Activated gamma-delta T cell treated with anti-CD3 and anti-CD28 coated beads, Interleukin-2, amount 50 U/mL, for 16 hours (primary cell): ENCODE results near the gene SERBP1.
"Not testable (repeated sequence)": the region's sequence is repeated elsewhere in the genome, so short reads cannot be mapped to it uniquely, and the experiment has no call there.

ENCODE experiments used
- DNase-seq: peaks from one replicate; pipeline ENCODE4 v3.0.0-alpha.2; 2020; ENCODE audit warnings: low read depth

The SERBP1 gene

DNA sequence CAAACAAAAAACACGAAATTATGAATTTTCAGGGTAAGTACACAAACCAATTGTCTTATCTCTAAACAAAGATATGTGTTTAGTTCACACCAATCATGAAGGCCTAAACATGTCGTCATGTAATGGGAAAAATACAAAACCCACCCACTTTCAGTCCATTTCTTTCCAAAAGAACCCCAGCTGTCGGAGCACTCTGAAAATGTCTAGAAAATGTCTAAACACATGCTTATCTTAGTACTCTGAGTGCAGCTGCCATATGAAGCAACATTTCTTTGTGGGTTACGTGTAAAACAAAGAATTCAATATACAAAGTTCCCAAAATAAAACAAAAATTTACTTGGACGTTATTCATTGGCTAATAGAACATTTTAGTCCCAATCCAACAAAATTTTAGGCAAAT, 22.7 kb downstream of the SERBP1 start:
- no peak for DNase-seq

GRCh38 chr1:67405473-67406245, 24.5 kb downstream of the SERBP1 start:
- no peak for DNase-seq

DNA sequence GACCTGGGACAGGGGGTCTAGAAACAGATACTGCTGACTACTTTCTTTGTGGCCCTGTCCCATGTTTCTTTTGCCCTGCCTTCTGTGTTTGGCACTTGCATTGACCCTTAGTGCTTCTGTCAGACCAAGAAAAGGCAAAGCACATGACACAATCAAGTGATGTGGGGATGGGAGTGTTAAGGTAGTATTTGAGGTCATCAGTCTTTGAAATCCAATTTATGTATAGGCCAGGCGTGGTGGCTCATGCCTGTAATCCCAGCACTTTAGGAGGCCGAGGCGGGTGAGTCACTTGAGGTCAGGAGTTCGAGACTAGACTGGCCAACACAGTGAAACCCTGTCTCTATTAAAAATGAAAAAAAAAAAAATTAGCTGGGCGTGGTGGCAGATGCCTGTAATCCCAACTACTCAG, 26.0 kb downstream of the SERBP1 start:
- DNase-seq = no peak

DNA sequence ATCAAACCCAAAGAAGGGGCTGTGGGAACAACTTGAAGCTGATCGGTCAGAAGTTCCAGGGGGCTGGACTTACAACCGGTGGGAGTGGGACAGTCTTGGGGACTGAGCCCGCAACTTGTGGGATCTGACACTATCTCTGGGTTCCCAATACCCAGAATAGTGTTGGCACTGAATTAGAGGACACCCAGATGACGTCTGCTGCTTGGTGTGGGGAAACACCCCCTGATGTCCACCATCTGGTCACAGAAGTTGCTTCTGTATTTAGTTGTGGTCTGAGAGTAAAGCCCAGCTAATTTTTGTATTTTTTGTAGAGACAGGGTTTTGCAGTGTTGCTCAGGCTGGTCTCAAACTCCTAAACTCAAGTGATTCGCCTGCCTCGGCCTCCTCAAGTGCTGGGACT, 28.8 kb downstream of the SERBP1 start:
- DNase-seq = no peak

GRCh38 chr1:67400029-67400786, 30.0 kb downstream of the SERBP1 start:
- DNase-seq = not testable (repeated sequence)

GRCh38 chr1:67399199-67399993, 30.8 kb downstream of the SERBP1 start:
- DNase-seq = no peak

DNA sequence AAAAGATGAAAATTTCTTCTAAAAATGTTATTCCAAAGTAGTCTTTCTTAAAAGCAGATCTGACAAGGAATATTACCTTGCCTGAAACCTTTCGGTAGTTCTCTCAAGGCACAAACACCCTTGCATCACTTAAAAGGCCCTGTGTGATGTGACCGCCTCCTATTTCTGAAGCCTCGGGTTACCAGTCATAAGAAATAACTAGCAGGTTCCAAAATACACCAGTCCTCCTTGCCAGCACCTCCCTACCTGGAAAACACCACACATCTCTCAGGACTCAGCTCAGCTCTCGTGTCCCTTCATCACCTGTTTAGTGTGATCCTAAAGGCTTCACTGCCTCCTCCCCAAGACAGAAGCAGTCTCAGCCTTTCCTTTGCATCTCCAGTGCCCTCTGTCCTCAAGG, 35.7 kb downstream of the SERBP1 start:
- no peak for DNase-seq

GRCh38 chr1:67393737-67394136, 36.5 kb downstream of the SERBP1 start:
- no peak for DNase-seq

GRCh38 chr1:67393240-67393639, 37.0 kb downstream of the SERBP1 start:
- no peak for DNase-seq

DNA sequence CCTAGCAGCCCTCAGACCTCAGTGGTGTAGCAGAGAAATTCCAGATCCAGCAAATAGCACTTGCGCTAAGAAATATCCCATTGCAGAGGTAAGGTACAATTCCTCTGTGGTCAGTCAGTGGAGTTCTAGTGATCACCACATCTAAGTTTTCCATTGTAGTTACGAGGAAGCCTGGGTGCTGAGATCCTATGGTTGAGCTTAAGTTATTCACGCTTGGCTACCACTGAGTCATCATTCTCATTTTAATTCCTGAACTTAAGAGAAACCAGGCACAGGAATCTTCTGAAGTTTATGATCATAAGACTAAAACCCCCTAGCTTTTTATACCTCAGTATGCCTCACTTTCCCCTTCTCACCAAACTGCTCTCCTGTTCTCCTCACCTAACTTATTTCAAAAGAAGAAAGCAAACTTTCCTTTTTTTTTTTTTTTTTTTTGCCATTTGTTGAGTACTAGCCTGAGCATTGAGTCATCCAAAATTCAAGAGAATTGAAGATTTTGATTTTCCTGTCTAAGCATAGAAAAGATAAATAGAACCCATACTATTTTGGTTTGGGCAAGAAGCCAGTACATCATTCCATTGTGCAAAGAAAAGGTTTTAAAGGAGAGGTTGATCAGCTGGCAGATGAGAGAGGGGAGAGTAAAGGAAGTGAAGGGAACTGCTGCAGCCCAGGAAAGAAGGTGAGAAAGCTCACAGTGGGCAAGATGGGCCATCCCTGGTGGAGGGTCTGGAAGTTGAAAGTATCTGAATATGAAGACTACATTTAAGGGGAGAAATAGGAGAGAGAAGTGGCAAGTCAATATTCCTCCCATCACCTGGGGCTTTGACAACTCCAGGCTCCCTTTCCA, 39.9 kb downstream of the SERBP1 start:
- DNase-seq = no peak

DNA sequence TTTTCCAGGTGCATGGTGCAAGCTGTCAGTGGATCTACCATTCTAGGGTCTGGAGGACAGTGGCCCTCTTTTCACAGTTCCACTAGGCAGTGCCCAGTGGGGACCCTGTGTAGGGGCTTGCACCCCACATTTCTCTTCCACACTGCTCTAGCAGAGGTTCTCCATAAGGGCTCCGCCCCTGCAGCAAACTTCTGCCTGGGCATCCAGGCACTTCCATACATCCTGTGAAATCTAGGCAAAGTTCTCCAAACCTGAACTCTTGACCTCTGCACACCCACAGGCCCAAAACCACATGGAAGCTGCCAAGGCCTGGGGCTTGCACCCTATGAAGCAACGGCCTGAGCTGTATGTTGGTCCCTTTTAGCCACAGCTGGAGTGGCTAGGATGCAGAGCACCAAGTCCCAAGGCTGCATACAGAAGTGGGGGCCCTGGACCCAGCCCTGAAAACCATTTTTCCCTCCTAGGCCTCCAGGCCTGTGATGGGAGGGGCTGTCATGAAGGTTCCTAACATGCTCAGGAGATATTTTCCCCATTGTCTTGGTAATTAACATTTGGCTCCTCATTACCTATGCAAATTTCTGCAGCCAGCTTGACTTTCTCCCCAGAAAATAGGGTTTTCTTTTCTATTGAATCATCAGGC, 46.1 kb downstream of the SERBP1 start:
- no peak for DNase-seq

GRCh38 chr1:67382292-67382691, 47.9 kb downstream of the SERBP1 start:
- no peak for DNase-seq

- DNase-seq = no peak
Observed at GRCh38 chr1:67381154-67381553, 49.0 kb downstream of the SERBP1 start.

DNA sequence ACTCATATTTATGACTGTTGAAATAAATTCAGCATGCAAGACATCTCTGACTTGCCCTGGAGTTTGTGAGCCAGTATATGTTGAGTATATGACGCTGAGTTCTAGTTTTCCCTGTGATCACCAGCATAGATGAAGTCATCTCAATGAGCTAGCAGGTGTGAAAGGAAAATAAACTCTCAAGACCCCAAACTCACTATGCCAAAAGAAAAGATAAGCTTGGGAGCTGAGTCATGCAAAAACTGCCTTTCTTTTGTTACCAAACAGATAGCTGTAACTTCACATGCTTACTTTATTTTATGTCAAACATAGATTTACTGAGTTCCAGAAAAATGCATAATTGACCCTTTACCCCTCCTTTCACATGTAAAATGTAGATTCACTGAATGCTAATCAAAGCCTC, 52.9 kb downstream of the SERBP1 start:
- no peak for DNase-seq

- DNase-seq = no peak
Observed at GRCh38 chr1:67376381-67376780, 53.8 kb downstream of the SERBP1 start.

DNA sequence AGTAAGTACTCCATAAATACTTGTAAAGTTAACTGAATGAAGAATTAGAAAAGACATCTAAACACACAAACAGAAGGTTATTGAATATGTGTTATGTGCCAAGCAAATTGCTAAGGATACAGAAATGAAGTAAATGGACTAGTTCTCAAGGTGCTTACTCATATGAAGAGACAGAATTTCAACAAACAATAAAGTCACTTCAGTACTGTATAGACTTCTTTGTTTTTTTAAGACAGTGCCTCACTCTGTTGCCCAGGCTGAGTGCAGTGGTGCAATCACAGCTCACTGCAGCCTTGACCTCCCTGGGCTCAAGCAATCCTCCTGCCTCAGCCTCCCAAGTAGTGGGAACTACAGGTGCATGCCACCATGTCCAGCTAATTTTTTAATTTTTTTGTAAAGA, 57.3 kb downstream of the SERBP1 start:
- DNase-seq = no peak

DNA sequence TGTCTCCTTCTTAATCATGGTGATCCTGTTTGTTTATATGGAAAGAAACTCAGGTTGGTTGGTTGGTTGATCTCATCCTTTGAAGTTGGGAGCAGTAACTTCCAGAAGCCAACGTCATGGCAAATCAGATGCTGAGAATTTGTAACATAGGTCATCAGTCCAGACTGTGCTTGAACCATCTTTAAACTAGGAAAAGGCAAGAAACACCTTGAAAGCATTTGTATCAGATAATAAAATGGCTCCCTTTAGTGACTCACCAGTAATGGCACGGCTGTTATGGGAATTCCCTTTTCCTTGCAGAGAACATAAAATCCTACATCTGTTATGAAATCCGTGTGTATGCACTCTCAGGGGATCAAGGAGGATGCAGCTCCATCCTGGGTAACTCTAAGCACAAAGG, 58.1 kb downstream of the SERBP1 start:
- no peak for DNase-seq

DNA sequence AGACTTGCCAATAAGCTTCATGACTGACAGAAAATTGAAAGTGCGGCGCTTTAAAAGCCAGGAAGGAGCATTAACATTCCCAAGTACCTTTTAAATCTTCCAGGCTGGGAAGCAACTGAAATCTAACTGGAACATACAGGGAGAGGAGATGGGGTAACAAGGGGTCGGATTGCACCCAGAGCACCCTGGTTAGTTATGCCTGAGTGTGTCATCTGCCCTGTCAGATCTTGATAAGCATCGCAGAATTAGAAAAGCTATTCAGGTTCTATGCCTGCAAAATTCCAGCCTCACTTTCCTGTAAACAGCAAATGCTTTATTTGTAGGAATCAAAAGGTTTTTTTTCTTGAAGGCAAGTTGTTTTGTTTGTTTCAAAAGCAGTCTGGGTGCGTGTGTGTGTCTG, 58.5 kb downstream of the SERBP1 start:
- no peak for DNase-seq

GRCh38 chr1:67371043-67371442, 59.2 kb downstream of the SERBP1 start:
- DNase-seq = no peak

- no peak for DNase-seq
Observed at GRCh38 chr1:67368046-67368514, 62.1 kb downstream of the SERBP1 start.

DNA sequence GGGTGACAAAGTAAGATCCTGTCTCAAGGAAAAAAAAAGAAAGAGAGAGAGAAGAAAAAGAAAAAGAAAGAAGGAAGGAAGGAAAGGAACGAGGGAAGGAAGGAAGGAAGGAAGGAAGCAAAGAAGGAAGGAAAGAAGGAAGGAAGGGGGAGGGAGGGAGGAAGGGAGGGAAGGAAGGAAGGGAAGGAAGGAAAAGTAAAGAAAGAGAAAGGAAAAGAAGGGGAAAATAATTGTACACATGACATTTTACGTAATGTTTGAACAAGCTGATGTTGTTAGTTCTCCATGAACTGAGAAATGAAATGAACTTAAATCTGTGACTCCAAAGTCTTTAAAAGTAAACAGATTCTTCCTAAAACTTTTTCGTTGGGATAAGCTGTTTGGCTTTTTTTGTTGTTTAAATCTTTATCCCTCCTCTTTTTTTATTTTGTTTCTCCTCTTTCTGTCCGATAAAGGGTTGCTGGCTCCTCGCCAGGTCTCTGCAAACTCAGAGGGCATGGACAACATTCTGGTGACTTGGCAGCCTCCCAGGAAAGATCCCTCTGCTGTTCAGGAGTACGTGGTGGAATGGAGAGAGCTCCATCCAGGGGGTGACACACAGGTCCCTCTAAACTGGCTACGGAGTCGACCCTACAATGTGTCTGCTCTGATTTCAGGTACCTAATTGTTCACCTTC, 62.7 kb downstream of the SERBP1 start:
- DNase-seq = no peak
